ENCODE results near the gene NR0B1.

NR0B1 gene

DNA sequence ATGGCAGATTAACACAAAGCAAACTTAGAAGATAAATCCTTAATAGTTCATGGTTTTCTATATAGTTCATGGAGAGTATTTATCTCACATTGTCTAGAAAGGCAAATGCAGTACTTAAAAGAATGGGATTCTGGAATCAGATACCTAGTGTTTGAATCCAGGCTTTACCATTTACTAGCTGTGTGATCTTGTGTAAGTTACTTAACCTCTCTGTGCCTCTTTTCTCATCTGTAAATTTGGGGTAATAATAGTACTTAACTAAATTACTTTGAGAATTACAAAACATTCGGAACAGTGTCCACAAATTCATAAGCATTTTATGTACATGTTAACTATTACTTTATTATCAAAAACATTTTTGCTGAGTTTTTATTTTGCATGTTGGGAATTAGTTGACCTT, 46.4 kb downstream of the NR0B1 start:
- DNase-seq = no peak

DNA sequence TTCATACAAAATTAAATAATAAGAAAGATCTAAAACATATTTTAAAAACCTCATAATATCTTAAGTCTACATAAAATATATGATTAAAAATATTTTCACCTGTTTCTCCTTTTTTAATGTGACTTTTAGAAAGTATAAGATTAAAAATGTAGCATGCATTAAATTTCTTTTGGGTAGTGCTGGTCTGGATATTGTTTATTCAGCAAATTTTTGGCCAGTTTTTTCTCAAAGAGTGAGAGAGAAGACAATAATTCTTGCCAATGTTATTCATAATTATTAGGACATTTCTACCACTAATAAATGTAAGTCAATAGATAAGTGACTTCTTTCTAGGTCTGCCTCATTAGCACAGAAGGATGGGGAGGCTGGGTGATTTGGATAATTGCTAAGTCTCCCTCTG, 48.2 kb downstream of the NR0B1 start:
- DNase-seq = no peak

DNA sequence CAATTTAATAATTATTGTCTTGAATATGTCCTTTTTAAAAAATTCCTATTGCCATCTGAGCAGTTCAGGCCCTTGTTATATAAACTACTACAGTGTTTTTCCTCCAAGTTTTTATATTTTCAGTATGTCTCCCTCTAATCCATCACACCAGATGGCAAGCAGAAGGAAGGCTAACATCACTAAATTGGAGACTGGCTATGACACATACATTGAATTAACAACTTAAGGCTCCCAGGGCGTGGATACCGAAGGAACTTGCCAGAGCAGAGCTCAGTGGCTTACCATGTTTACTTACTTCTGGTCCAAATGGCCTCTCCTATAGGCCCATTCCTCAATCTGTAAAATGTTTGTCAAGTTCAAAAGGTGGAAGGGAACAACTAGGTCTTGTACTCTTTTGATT, 49.3 kb downstream of the NR0B1 start:
- DNase-seq = no peak
